ENCODE results near the gene MRPL58.
"Not testable (repeated sequence)": the region's sequence is repeated elsewhere in the genome, so short reads cannot be mapped to it uniquely, and the experiment has no call there.

MRPL58 gene

DNA sequence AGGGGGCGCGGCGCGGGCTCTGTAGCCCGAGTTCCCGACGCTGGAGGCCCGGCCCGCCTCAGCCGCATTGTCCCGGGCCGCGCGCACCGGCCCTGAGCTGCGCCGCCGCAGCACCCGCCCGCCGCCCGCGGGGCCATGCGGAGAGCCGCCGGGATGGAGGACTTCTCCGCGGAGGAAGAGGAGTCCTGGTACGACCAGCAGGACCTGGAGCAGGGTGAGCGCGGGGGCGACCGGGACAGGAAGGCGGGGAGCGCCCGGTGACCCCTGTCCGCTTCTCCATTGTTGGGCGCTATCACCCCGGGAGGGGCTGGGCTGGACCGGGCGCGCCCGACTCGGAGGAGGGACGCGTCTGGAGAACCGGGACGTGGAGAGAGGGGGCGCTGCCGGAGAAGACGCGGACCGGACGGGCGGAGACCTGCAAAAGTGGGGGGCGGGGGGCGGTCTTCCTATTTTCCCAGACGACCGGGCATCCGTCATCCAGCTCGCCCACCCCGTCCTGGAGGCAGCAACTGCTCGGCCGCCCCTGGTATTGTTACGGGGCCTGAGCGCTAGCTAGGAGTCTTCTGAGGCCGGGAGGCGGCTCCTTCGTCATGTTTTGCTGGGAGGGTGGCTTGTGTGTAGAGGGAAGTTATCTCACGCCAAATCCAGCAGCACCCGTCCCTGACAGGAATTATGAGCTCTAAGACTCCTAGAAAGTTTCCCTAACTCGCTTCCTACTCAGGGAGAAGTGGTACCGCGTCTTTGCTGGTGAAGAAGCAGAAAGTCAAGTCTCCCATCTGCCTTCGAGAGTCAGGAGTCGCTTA lies 24.4 kb upstream of the MRPL58 start:
- DNase-seq: no peak

DNA sequence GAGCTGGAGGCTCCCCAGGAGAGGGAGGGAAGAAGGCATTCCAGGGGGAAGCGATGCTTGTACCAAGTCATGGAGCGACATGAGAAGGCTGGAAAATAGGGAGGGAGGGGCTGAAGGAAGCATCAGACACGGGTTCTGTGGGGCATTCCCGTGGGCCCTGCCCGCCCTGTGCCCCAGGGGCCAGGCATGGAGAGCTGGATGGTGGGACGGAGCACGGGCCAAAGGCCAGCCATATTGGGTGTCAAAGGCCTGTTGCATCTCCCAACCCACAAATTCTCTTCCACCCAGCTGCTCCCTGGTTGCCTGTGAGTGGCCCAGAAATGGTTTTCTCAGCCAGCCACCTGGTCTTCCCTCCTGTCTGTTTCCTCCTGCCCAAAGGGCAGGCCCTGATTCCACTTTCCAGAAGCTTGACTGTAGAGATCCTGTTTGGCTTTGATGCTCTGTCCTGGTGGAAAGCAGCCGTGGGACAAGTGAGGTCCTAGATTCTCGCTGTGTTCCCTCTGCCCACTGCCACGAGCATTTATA lies 21.8 kb upstream of the MRPL58 start:
- DNase-seq: no peak

DNA sequence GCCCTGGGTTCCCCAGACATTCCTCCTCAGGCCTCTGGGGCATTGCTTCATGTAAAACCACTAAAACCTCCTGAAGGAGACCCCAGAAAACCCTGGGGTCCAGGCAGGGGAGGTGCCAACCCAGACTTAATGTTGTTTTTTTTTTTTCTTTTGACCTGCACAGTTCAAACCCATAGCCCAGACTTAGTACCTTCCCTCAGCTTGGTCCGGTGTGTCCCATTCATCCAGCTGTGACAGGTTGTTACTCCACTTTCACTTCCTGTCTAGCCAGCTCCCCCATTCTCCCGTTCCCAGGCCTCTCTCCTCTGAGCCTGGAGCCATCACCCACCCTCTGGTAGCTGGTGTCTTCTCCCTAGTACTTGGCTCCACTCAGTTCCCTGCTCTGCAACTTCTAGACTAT lies 20.2 kb upstream of the MRPL58 start:
- DNase-seq: no peak

DNA sequence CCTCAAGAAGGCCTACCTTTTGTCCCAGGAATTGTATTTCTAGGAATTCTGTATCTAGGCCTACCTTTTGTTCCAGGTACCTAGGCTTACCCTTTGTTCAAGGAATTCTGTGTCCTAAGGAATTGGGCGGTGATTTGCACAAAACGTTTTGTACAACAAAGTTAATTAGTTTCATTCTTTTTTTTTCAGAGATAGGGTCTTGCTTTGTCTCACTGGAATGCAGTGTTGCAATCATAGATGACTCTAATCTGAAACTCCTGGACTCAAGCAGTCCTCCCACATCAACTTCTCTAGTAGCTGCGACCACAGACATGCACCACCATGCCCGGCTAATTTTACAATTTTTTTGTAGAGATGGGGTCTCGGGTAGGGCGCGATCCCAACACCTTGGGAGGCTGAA lies 18.0 kb upstream of the MRPL58 start:
- no peak for DNase-seq

DNA sequence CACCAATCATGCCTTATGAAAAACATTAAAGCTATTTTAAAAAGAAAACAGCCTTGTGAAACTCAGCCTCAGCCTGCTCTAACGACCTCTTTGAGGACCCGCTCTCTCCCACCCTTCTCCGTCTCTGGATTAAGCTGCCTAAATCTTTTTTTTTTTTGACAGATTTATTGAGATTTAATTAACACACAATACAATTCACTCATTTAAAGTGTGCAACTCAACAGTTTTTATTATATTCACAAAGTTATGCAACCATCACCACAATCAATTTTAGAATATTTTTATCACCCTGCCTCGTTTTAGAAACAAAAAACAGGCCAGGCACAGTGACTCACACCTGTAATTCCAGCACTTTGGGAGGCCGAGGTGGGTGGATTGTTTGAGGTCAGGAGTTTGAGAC lies 16.6 kb upstream of the MRPL58 start:
- no peak for DNase-seq

DNA sequence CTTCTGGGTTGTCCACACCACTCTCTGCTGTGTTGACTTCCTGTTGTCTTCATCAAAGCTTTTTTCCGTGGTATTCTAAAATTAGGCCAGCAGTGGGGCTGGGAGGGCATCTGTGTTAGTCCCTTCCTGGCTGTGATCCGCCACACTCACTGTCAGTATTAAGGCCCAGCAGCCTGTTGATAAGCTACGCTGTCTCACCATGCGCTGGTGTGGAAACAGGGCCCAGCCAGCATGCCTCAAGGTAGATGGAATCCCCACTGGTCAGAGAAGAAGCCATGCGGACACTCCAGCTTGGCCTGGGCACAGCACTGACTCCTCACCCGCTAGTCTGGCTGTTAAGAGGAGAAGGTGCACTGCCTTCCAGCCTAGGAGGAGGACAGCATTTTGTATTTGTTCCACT lies 13.7 kb upstream of the MRPL58 start:
- DNase-seq: no peak

DNA sequence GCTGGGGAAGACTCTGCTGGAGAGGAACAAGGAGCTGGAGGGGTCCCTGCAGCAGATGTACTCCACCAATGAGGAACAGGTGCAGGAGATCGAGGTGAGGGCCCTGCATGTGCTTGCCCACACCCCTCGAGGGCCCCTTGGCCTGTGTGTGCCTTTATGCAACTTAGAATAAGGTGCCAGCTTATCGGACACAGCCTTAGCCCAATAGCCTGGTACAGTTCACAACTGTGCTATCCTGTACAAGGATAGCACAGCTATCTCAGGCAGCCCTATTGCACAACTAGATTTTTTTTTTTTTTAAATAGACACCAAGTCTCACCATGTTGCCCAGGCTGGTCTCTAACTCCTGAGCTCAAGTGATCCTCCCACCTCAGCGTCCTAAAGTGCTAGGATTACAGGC lies 12.9 kb upstream of the MRPL58 start:
- DNase-seq: no peak

DNA sequence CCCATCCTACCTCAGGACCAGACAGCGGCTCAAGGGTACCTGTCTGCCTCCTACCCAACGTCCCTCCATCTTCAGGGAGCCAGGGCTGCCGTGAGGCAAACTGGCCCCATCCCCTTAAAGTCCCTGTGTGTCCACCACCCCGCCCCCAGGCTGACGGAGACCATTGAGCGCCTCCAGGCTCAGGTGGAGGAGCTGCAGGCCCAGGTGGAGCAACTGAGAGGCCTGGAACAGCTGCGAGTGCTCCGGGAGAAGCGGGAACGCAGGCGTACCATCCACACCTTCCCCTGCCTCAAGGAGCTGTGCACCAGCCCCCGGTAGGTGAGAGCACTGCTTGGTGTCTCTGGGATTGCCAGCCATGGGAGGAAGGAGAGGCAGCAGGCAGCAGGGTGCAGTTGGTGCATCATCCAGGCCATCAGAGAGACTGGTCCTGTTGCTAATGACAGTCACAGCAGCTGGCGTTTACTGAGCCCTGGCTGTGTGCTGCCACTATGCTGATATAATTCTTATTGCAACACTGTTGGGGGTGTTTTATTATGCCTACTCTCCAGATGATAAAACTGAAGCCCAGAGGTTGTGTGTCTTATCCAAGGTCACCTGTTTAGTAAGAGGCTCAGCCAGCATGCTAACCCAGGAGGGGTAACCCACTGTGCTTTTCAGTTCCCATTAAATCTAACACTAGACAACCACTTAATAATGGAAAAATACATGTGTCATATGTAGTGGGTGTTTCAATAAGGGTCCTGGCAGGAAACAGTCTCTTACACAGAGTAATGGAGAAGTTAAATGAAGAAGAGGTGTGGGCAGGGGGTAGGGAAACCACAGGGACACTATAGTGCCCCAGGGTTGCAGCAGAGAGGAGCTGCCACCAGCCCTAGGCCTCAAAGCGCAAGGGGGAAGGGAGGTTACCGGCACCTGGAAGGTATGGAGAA lies 10.3 kb upstream of the MRPL58 start:
- no peak for DNase-seq

DNA sequence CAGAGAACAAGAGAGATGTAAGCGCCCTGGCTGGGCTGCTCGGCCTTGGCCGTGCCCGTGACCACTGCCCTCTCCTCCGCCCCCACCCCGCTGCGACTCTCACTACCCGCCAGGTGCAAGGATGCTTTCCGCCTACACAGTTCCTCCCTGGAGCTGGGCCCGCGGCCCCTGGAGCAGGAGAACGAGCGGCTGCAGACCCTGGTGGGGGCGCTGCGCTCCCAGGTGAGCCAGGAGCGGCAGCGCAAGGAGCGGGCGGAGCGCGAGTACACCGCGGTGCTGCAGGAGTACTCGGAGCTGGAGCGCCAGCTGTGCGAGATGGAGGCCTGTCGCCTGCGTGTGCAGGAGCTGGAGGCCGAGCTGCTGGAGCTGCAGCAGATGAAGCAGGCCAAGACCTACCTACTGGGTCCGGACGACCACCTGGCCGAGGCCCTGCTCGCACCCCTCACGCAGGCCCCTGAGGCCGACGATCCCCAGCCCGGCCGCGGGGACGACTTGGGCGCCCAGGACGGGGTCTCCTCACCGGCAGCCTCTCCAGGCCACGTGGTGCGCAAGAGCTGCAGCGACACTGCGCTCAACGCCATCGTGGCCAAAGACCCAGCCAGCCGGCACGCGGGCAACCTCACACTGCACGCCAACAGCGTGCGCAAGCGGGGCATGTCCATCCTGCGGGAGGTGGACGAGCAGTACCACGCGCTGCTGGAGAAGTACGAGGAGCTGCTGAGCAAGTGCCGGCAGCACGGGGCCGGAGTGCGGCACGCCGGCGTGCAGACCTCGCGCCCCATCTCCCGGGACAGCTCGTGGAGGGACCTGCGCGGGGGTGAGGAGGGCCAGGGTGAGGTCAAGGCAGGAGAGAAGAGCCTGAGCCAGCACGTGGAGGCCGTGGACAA lies 9.2 kb upstream of the MRPL58 start:
- DNase-seq: no peak

DNA sequence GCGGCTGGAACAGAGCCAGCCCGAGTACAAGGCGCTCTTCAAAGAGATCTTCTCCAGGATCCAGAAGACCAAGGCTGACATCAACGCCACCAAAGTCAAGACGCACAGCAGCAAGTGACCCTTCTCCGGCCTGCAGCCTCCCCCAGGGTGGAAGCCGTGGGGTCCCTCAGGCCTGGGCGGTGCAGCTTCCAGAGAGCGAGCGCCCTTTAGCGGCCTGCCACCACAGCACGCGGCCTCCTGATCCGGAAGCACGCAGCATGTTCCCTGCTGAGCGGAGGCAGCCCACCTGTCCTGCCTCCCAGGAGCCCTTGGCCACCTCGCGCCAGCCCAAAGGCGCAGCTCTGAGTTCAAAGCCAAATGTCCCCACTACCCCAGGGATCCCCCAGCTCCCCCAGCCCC lies 8.5 kb upstream of the MRPL58 start:
- no peak for DNase-seq

DNA sequence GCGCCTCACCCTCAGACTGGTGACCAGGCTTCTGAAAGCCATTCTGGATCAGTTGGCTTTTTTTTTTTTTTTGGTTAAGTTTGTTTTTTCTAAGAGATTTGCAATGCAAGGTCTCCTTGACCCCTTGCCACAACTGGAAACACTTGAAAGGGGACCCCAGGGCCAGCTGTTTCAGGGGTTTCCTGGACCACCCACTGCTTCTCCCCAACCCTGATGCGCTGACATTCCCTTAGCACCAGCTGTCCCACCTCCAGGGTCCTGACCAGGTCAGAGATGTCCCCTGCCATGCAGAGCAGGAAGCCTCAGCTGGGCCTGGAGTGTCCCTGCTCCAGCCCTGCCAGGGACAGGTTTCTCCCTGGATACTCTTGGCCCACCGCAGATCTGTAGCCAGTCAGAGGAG lies 8.1 kb upstream of the MRPL58 start:
- DNase-seq: no peak

DNA sequence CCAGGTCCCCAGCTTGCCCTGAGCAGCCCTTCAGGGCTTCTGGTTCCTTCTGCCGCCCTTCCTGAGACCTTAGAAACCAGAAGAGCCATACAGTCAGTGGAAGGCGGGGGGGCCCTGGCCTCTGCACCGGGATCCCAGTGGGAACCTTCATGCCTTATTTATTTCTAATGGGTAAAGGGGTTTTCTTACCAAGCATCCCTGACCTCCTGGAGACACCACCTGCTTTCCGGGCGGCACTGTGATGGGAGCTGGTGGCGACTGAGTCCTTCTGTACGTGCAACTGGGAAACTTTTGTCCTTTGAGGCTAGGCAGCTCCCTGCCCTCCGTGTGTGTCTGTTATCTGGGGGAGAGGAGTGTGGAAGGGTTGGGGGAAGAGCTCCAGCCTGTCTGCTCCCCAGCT lies 7.2 kb upstream of the MRPL58 start:
- DNase-seq: no peak

DNA sequence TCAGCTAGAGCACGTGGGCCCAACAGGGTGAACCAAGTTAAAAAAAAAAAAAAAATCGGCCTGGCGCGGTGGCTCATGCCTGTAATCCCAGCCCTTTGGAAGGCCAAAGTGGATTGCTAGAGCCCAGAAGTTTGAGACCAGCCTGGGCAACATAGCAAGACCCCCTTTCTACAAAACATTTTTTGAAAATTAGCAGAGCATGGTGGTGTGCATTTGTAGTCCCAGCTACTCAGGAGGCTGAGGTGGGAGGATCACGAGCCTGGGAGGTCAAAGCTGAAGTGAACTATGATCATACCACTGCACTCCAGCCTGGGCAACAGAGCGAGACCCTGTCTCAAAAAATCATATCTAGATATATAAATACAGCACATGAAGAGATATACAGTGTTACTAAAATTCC lies 6.4 kb upstream of the MRPL58 start:
- DNase-seq: not testable (repeated sequence)

DNA sequence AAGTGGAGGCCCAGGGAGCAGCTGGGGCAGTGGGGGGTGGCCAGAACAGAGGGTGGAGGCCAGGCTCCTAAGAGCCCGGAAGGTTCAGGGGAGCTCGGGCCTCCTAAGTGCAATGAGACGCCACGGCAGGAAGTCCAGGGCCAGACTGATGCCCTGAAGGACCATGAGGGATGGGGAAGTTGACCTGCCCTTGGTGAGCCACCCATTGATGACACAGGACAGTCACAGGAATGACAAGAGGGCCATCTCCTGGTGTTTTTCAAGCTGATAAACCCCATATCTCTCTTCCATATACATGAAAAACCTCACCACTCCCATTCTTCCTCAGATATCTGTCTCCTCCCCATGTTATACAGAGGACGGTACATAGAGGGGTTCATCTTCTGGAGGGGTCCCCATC lies 5.8 kb upstream of the MRPL58 start:
- DNase-seq: no peak

DNA sequence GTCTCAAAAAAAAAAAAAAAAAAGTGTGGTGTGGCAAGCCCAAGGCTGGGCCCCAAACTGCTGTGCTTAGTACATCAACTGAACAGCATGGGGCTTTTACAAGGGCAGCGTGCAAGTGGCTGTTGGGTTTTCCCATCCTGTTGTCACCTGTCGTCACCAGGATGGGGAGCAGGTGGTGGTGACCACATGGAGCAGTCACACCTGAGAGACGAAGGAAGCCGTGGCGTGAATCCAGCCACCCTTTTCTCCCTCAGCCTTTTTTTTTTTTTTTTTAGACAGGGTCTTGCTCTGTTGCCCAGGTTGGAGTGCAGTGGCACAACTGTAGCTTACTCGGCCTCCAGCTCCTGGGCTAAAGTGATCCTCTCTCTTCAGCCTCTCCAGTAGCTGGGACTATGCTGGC lies 4.1 kb upstream of the MRPL58 start:
- no peak for DNase-seq

DNA sequence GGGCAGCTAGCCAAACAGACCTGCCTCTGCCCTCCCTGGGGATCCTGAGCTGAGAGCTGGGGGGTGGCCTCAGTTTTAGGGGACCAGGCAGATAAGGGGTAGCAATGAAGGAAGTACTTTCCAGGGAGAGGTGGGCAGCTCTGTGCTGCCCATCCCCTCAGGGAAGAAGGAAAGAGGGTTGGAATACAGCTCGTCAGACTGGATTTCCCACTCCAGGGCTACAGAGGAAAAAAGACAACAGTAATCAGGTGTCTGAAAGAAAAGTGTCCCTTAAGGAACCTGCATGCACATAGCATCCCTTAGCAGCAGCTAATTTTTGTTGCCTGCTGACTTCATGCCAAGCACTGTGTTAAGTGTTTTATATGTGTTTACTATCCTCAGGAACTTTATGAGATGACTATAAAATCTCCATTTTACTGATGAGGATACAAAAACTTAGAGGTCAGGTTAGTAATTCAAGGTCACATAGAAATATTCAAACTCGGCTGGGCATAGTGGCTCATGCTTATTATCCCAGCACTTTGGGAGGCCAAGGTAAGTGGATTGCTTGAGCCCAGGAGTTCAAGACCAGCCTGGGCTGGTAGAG lies 3.2 kb upstream of the MRPL58 start:
- DNase-seq: no peak

DNA sequence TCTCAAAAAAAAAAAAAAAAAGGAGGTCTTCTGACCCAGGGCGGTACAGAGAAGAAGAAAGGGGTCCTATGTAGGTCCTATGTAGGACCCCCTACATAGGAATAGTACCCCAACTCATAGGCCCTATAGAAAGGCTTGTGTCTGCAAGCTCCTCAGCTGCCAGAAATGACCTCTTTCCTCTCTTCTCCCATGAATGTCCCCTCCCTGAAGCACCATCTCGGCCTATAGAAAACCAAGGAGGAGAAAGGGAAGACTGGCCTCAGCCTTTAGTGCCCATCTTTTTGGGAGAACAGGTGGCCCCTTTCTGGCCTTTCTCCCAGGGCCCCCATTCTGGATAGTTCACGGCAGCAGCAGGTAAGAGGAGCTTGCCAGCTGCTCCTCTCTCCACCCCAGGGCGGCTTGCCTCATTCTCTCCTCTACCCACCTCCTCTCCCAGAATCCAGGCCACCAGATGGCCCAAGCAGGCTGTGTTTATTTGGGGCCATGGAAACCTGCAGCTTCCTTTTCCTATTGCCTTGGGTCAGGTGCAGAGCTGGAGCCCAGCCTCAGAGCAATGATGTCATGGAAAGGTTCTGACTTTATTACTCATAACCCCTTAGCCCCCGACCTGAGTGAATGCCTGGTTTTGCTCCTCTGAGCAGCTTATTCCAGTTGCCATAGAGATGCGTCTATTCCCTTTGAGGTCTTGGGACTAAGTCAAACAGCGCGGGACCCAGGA lies 1.6 kb upstream of the MRPL58 start:
- DNase-seq: no peak

DNA sequence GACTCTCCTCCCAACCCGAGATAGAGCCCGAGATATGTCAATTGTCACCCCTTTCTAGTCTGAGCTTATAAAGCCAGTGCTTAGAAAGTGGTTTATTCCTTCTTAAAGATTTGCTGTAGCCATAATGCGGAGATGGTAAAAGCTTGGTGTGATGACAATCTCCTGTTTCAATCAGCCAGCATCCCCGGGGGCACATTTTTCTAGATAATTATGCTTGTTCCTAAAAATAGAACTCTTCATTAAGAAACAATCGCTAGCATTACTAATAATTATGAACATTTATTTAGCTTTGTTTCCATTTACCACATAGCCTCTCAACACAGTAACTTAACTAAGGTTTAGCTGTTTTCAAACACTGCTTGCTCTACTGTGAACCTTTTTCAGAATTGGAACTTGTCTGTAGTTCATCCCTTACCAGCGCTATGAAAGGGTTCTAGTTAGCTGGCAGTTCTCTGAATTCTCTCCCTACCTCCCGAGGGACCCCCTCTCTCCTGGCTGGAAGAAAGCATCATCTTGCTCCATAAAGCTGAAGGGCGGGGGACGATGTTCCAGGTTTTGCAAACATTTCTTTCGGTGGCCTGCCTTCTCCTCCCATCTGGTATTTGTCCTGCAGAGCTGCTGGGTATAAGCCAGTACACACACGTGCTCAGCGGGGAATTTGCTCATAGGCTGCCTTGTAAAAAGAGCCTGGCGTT lies 922 bp upstream of the MRPL58 start:
- DNase-seq: no peak

DNA sequence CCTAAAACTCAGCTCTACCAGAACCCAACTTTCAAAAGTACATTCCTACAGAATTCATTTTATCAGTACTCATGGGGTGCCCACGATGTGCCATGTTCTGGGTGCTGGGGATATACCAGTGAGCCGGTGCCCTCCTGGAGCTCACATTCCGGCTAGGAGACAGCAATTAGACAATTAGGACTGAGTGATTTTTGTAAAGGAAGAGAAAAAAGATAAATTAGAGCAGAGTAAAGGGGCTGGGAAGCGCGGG lies 449 bp upstream of the MRPL58 start:
- DNase-seq: peak in 1 of 2 donors; percentile 3

DNA sequence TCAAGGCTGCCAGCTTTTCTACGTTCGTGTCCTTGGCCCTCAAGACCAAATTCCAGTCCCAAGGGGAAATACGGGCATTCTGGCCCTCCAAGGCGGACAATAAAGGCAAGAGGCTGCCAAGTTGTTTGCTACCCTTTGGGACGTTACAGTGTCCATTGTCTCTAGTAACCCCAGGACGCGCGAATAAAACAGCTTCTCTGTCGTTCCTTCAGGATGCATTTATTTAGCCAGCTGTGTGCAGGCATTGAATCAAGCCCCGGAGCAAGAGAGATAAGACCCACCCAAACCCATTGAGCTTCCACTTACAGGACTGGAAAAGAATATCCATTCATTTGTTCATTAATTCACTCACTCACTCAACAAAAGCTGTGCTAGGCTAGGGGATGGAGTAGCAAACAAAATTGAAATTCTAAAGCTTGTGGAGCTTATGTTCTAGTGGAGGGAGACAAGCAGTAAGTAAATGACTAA lies 656 bp downstream of the MRPL58 start:
- DNase-seq: no peak

DNA sequence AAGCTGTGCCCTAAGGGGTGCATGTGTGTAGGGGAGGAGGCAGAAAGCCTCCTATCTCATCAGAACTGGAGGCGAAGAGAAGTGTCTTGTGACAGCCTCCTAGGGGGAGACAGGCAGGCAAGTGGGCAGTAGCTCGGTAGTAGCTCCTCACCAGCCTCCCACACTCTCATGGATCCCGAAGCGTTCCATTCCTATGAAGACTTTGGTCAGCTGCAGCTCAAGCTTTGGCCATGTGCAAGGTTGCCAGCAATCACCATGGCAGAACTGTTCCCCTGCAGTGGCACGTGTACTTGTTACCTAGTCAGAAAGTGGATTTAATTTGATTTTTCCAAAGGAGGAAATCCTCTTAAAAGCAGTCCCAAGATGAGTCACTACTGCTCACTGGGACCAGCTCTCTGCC lies 6.7 kb downstream of the MRPL58 start:
- DNase-seq: no peak

Data from CD4-positive, alpha-beta T cell treated with Interferon alpha-2 for 1 hour (primary cell).